ENCODE results near the gene RBM19. TPM values are rescaled to one million over a fixed set of nuclear protein-coding genes. Genes with fewer than 3 reads are reported as not detected.

Gene RBM19
- total RNA-seq, 4 donors from 2014 or later: 20.7 to 41.1 (median 23.4) TPM

GRCh38 chr12:113946175-113946574 is 19.9 kb downstream of the RBM19 start:
- no peak overlapping the region for H3K4me3 ChIP-seq (ENCODE audit: low read depth, poor library complexity, severe bottlenecking)
- no peak for DNase-seq (ENCODE audit: low spot score in 2 of 2)
- TF ChIP-seq POLR2A (IDR thresholded peaks at IDR 0.05) (no peak), CTCF (IDR thresholded peaks at IDR 0.05) (no peak)
- intact Hi-C loops (cut with DNase I; ENCODE audit: low total_unique reads): no loop called here
- WGBS, 2 donors: 89 to 96% methylated on average over 8 of the region's 8 CpGs

- 94 to 95% methylated on average over 20 of the region's 20 CpGs for WGBS, 2 donors
- intact Hi-C loops (cut with DNase I; ENCODE audit: low total_unique reads): no loop called here
Measured at GRCh38 chr12:113945174-113946173, 20.7 kb downstream of the RBM19 start.

GRCh38 chr12:113942209-113942608 is 23.9 kb downstream of the RBM19 start:
- no peak for DNase-seq (ENCODE audit: low spot score in 2 of 2)
- TF ChIP-seq POLR2A (IDR thresholded peaks at IDR 0.05) (no peak), CTCF (IDR thresholded peaks at IDR 0.05) (no peak)
- 91 to 95% methylated on average over 15 of the region's 15 CpGs for WGBS, 2 donors
- intact Hi-C loops (cut with DNase I; ENCODE audit: low total_unique reads): no loop called here
- H3K4me3 ChIP-seq (ENCODE audit: low read depth, poor library complexity, severe bottlenecking): no peak overlapping the region

More at GRCh38 chr12:113945174-113946173, 20.7 kb downstream of the RBM19 start:
- DNase-seq (ENCODE audit: low spot score in 2 of 2): no peak
- no peak for TF ChIP-seq CTCF (IDR thresholded peaks at IDR 0.05)
- no peak for TF ChIP-seq POLR2A (IDR thresholded peaks at IDR 0.05)
- no peak overlapping the region for H3K4me3 ChIP-seq (ENCODE audit: low read depth, poor library complexity, severe bottlenecking)

GRCh38 chr12:113941208-113941486 is 25.0 kb downstream of the RBM19 start:
- WGBS, 2 donors: 83 to 95% methylated on average over 1 of the region's 1 CpG
- no peak for DNase-seq (ENCODE audit: low spot score in 2 of 2)
- no peak overlapping the region for H3K4me3 ChIP-seq (ENCODE audit: low read depth, poor library complexity, severe bottlenecking)
- intact Hi-C loops (cut with DNase I; ENCODE audit: low total_unique reads): no loop called here
- no peak for TF ChIP-seq CTCF (IDR thresholded peaks at IDR 0.05)
- TF ChIP-seq POLR2A (IDR thresholded peaks at IDR 0.05): no peak

GRCh38 chr12:113940357-113941207 is 25.5 kb downstream of the RBM19 start:
- 86 to 87% methylated on average over 11 of the region's 11 CpGs for WGBS, 2 donors
- intact Hi-C loops (cut with DNase I; ENCODE audit: low total_unique reads): no loop called here
- TF ChIP-seq POLR2A (IDR thresholded peaks at IDR 0.05): no peak
- TF ChIP-seq CTCF (IDR thresholded peaks at IDR 0.05): no peak

More at GRCh38 chr12:113940357-113941207, 25.5 kb downstream of the RBM19 start:
- H3K4me3 ChIP-seq (ENCODE audit: low read depth, poor library complexity, severe bottlenecking): no peak overlapping the region
- no peak for DNase-seq (ENCODE audit: low spot score in 2 of 2)

Measured in lower leg skin (tissue), 4 donors.